Duodenal mucosa (tissue), 2 donors: ENCODE measurements around the gene PTPRG.

ENCODE experiments used
- H3K27ac ChIP-seq: one replicate; pipeline ENCODE4 v1.7.0; 2013; ENCODE audit warnings: low read depth, low read length
- H3K27me3 ChIP-seq, 2 donors: one replicate each; pipeline ENCODE4 v1.7.0; 2013; ENCODE audit warnings: low read length in 2 of 2, control low read depth in 1 of 2; ENCODE audit not compliant: insufficient read depth in 2 of 2, control insufficient read depth in 1 of 2
- H3K36me3 ChIP-seq, 2 donors: one replicate each; pipeline ENCODE4 v1.7.0; 2013; ENCODE audit warnings: low read length in 2 of 2, control low read depth in 1 of 2; ENCODE audit not compliant: insufficient read depth in 2 of 2, control insufficient read depth in 1 of 2
- H3K4me1 ChIP-seq, 2 donors: one replicate each; pipeline ENCODE4 v1.7.0; 2013; ENCODE audit warnings: low read length in 2 of 2, control low read depth in 1 of 2; ENCODE audit not compliant: insufficient read depth in 2 of 2, control insufficient read depth in 1 of 2
- H3K4me3 ChIP-seq, 2 donors: one replicate each; pipeline ENCODE4 v1.7.0; 2013; ENCODE audit warnings: low read length in 2 of 2, low read depth in 1 of 2
- H3K9ac ChIP-seq, 2 donors: one replicate each; pipeline ENCODE4 v1.7.0; 2013; ENCODE audit warnings: low read length in 2 of 2, low read depth in 1 of 2
- H3K9me3 ChIP-seq, 2 donors: one replicate each; pipeline ENCODE4 v1.7.0; 2013; ENCODE audit warnings: low read length in 2 of 2, control low read depth in 1 of 2; ENCODE audit not compliant: control insufficient read depth in 1 of 2

Gene PTPRG

GRCh38 chr3:61665121-61665520, 103.8 kb downstream of the PTPRG start:
- H3K4me3 ChIP-seq, result no peak overlapping the region
- no peaks in the 10 kb centered on the region for H3K36me3 ChIP-seq
- H3K9me3 ChIP-seq, result no peaks in the 10 kb centered on the region
- H3K4me1 ChIP-seq, result peaks cover 11 to 13% of the 10 kb centered on the region in 2 donors
- H3K27me3 ChIP-seq, result no peaks in the 10 kb centered on the region
- no peak overlapping the region for H3K27ac ChIP-seq
- H3K9ac ChIP-seq, result no peak overlapping the region

GRCh38 chr3:61665987-61666386, 104.6 kb downstream of the PTPRG start:
- Histone ChIP-seq H3K9ac (no peak overlapping the region), H3K27ac (no peak overlapping the region), H3K4me3 (no peak overlapping the region), H3K27me3 (no peaks in the 10 kb centered on the region), H3K36me3 (no peaks in the 10 kb centered on the region), H3K9me3 (no peaks in the 10 kb centered on the region), H3K4me1 (peaks cover 11 to 14% of the 10 kb centered on the region in 2 donors)

GRCh38 chr3:61666615-61667330, 105.4 kb downstream of the PTPRG start:
- no peaks in the 10 kb centered on the region for H3K36me3 ChIP-seq
- peaks cover 11 to 14% of the 10 kb centered on the region in 2 donors for H3K4me1 ChIP-seq
- no peaks in the 10 kb centered on the region for H3K27me3 ChIP-seq
- no peaks in the 10 kb centered on the region for H3K9me3 ChIP-seq
- H3K27ac ChIP-seq, result no peak overlapping the region
- no peak overlapping the region for H3K9ac ChIP-seq
- no peak overlapping the region for H3K4me3 ChIP-seq

- H3K4me3 ChIP-seq, result no peak overlapping the region
- no peak overlapping the region for H3K9ac ChIP-seq
- no peak overlapping the region for H3K27ac ChIP-seq
- no peaks in the 10 kb centered on the region for H3K27me3 ChIP-seq
- H3K4me1 ChIP-seq, result peaks cover 11 to 14% of the 10 kb centered on the region in 2 donors
- H3K9me3 ChIP-seq, result no peaks in the 10 kb centered on the region
- H3K36me3 ChIP-seq, result no peaks in the 10 kb centered on the region
These were observed 106.0 kb downstream of the PTPRG start for GRCh38 chr3:61667383-61667782.

- Histone ChIP-seq H3K36me3 (no peaks in the 10 kb centered on the region), H3K4me3 (no peak overlapping the region), H3K4me1 (peaks cover 11 to 14% of the 10 kb centered on the region in 2 donors), H3K9ac (no peak overlapping the region), H3K9me3 (no peaks in the 10 kb centered on the region), H3K27ac (no peak overlapping the region), H3K27me3 (no peaks in the 10 kb centered on the region)
These were observed 106.4 kb downstream of the PTPRG start for GRCh38 chr3:61667814-61668213.

- Histone ChIP-seq H3K4me3 (no peak overlapping the region), H3K27me3 (no peaks in the 10 kb centered on the region), H3K9me3 (no peaks in the 10 kb centered on the region), H3K27ac (no peak overlapping the region), H3K9ac (no peak overlapping the region), H3K36me3 (no peaks in the 10 kb centered on the region), H3K4me1 (peaks cover 11 to 14% of the 10 kb centered on the region in 2 donors)
These were observed 107.0 kb downstream of the PTPRG start for GRCh38 chr3:61668317-61668864.

GRCh38 chr3:61669203-61669602, 107.8 kb downstream of the PTPRG start:
- Histone ChIP-seq H3K27me3 (no peaks in the 10 kb centered on the region), H3K9ac (no peak overlapping the region), H3K4me1 (peaks cover 5 to 14% of the 10 kb centered on the region in 2 donors), H3K27ac (no peak overlapping the region), H3K9me3 (no peaks in the 10 kb centered on the region), H3K4me3 (no peak overlapping the region), H3K36me3 (no peaks in the 10 kb centered on the region)

GRCh38 chr3:61669668-61670299, 108.4 kb downstream of the PTPRG start:
- H3K4me1 ChIP-seq, result peaks cover 5 to 14% of the 10 kb centered on the region in 2 donors
- H3K27me3 ChIP-seq, result no peaks in the 10 kb centered on the region
- no peak overlapping the region for H3K27ac ChIP-seq
- no peak overlapping the region for H3K9ac ChIP-seq
- no peaks in the 10 kb centered on the region for H3K9me3 ChIP-seq
- no peaks in the 10 kb centered on the region for H3K36me3 ChIP-seq
- no peak overlapping the region for H3K4me3 ChIP-seq

GRCh38 chr3:61673651-61674050, 112.3 kb downstream of the PTPRG start:
- Histone ChIP-seq H3K36me3 (no peaks in the 10 kb centered on the region), H3K27me3 (no peaks in the 10 kb centered on the region), H3K9me3 (no peaks in the 10 kb centered on the region), H3K4me3 (no peak overlapping the region), H3K4me1 (peaks cover 0 to 14% of the 10 kb centered on the region in 2 donors), H3K27ac (no peak overlapping the region), H3K9ac (no peak overlapping the region)

- Histone ChIP-seq H3K4me1 (peaks cover 0 to 6% of the 10 kb centered on the region in 2 donors), H3K36me3 (no peaks in the 10 kb centered on the region), H3K27me3 (no peaks in the 10 kb centered on the region), H3K27ac (no peak overlapping the region), H3K9me3 (no peaks in the 10 kb centered on the region), H3K9ac (no peak overlapping the region), H3K4me3 (no peak overlapping the region)
These were observed 113.2 kb downstream of the PTPRG start for GRCh38 chr3:61674596-61674995.
